MV-4-11 (cell line): Measurements from ENCODE around the gene SH3TC1.
A peak's percentile ranks its signal among the peaks of the same experiment; 100 is the strongest.

ENCODE experiments used
- DNase-seq: peaks from one replicate; lab custom pipeline; 2025; lab: John Stamatoyannopoulos, UW

The SH3TC1 gene

GRCh38 chr4:8263397-8263796 is 64.3 kb downstream of the SH3TC1 start:
- no peak for DNase-seq

GRCh38 chr4:8264106-8264505 is 65.0 kb downstream of the SH3TC1 start:
- DNase-seq: no peak

DNA sequence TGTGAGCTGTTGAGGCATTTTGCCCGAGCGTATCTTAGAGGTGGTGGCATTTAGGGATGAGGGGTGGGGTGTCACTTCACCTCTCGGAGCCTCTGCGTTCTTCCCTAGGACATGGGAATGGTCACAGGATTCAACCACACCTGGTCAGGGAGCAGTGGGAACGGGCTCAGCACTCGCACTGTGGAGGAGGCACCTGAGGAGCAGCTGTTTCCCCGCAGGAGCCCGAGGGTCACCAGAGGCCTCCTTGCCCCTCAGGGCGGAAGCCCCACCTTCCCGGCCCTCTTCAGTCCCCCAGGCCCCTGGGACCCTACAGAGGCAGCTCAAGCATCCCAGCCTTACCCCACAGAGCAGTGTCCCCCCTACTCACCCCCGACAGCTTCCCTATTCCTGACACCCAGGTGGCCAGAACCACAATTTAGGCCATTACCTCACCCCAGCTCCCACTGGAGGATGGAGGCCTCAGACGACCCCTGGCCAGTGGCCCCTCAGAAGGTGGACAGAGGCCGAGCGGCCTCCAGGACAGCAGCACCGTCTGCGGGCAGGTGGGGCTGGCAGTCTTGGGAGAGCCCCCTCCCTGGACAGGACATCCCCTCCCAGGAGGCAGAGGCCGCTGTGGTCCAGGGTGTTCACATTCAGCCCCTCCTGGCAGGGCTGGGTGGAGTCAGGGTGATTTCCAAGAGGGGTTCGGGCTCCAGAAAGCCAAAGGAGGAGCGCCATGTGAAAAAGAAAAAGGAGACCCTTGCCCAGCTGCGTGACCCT is 66.3 kb downstream of the SH3TC1 start:
- DNase-seq: no peak

DNA sequence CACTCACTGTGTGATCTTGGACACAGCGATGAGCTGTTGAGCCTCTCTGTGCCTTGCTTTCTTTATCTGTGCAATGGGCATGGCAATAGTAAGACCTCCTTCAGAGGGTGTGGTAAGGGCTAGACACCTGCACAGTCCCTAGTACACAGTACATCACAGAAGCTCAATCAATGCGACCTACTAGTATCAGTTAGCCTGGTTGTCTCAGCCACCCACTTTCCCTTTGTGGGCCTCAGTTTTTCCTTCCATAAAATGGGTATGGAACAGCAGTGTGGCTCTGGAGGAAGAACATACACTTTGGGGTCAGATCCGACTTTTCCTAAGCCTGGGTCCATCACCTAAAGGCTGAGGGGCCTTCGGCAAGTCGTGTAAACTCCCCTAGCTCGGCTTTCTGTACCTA is 67.0 kb downstream of the SH3TC1 start:
- no peak for DNase-seq

DNA sequence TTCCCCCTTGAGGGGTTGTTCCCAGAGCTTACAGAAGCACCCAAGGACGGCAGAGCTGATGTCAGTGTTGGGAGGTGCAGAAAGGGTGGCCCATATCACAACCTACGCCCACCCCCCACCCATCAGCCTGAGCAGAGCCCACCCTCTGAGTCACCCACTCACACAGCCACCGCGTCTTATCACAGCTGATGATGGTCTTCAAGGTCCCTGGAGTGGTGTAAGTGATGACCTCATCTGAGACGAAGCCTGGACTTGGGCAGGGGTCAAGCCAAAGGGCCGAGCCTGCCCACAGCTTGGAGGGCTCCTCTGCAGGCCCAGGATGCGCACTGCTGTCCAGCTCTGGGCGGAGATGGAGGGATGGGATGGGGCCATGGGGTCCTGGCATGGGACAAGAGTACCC is 67.4 kb downstream of the SH3TC1 start:
- DNase-seq: no peak

DNA sequence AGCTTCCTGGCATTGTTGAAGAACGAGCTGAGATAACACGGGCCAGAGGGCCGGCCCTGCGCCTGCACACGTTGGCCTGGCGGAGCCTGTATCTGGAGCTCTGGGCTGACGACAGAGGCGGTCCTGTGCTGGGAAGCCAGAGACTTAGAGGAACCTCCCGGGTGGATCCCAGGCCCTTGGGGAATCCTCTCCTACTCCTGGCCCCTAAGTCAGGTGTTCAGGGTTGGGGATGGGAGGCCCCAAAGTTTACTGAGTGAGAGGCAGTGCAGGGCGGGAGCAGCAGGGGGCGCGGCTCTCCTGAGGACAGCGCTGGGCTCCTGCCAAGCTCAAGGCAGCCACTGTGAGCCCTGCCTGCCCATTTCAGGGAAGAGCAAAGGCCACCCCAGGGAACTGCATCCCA is 68.0 kb downstream of the SH3TC1 start:
- DNase-seq: peak; percentile 55

DNA sequence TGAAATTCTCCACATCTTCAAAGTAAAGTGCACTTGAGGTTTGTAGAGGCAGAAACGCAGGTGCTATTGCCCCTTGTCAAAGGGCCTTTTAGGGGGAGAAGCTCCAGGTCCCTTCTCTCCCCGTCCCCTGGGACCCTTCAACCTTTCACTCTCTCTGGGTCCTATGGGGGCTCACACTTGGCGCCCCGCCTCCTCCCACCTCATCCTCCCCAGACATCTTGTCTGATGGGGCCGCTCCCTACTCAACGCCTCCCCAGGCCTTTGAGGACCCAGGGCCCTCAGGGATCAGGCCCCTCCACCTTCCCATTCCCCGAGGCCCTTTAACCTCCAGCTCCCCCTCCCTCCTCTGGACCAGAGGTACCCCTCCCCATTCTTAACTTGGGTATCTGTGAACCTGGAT is 69.1 kb downstream of the SH3TC1 start:
- DNase-seq: no peak

GRCh38 chr4:8268901-8269534 is 69.9 kb downstream of the SH3TC1 start:
- no peak for DNase-seq

DNA sequence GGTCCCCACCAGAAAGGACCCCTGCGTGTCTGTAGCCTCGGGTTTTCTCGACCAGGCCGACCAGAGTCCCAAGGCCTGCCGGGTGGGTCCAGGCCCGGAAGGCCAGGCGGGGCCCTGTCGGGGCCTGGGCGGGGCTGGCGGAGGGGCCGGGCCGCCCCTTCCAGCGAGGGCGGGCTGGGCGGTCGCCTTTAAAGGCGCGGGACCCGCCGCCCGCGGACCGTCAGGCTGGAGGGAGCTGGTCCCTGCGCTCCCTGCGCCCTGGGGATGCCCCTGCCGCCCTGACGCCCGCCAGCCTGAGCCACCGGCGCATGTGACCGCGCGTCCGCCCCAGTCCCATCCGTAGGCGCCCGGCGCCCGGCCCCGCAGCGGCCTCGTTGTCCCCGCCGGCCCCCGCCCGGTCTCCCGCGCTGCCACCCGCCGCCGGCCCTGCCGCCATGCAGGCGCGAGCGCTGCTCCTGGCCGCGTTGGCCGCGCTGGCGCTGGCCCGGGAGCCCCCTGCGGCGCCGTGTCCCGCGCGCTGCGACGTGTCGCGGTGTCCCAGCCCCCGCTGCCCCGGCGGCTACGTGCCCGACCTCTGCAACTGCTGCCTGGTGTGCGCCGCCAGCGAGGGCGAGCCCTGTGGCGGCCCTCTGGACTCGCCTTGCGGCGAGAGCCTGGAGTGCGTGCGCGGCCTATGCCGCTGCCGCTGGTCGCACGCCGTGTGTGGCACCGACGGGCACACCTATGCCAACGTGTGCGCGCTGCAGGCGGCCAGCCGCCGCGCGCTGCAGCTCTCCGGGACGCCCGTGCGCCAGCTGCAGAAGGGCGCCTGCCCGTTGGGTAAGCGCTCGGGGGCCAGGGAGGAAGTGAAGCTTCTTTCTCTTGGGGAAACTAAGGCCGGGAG is 70.7 kb downstream of the SH3TC1 start, which contains the start of gene HTRA3:
TSS of gene HTRA3 (plus strand) at position 220 of the 883 bp plus-strand sequence. CDS start at position 435, 215 bp downstream.
- peak; percentile 19 for DNase-seq

GRCh38 chr4:8270418-8270771 is 71.3 kb downstream of the SH3TC1 start:
- DNase-seq: no peak

DNA sequence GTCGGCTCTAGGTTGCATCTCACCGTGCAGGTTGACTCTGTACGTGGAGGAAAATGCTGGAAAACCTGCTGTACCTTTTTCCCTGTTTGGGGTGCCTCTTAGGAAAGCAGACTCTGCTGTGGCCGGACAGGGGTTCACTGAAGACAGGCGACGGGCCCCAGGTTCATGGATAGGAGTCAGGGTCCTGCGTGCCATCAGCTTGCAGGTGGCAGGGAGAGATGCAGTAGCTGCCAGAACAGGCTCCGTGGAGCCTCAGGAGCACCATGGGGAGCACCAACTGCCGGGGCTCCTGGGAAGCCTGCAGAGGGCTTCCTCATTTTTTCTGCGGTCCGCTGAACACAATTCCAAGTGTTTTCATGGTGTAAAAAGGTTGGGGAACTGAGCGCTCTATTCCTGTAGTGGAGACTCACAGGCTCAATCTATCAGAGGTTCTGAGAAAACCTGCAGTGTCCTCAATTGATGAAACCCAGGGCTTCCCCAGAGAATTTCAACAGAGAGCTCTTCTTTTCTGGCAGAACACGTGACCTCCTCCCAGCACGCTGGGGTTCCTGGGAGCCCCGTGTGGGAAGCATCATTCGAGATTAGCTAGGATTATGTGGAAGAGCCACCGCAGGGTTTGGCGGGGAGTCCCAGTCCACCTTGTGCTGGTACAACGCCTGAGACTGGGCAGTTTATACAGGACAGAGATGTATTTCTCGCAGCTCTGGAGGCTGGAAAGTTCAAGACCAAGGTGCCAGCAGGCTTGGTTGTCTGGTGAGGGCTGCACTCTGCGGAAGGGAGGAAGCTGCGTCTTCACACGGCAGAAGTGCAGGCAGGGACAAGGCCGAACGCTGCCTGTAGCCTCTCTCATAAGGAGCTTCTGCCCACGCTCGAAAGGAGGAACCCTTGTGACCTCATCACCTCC is 72.1 kb downstream of the SH3TC1 start:
- DNase-seq: no peak

DNA sequence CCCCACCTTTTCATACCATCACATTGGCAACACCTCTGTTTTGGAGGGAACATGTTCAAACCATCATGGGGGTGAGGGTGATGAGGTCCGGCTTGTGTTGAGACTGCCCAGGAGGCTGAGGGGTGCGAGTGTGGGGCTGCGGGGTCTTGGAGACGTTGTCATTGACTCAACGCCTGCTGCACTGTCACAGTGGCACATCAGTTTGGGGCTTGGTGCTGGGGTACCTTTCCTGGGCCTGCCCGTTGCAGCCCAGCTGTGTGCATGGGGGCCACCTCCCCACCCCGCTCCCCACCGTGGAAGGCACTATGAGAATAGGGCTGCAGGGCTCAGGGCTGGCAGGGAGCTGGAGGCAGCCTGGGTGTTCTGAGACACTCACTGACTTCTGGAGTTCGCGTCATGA is 72.7 kb downstream of the SH3TC1 start:
- DNase-seq: no peak

DNA sequence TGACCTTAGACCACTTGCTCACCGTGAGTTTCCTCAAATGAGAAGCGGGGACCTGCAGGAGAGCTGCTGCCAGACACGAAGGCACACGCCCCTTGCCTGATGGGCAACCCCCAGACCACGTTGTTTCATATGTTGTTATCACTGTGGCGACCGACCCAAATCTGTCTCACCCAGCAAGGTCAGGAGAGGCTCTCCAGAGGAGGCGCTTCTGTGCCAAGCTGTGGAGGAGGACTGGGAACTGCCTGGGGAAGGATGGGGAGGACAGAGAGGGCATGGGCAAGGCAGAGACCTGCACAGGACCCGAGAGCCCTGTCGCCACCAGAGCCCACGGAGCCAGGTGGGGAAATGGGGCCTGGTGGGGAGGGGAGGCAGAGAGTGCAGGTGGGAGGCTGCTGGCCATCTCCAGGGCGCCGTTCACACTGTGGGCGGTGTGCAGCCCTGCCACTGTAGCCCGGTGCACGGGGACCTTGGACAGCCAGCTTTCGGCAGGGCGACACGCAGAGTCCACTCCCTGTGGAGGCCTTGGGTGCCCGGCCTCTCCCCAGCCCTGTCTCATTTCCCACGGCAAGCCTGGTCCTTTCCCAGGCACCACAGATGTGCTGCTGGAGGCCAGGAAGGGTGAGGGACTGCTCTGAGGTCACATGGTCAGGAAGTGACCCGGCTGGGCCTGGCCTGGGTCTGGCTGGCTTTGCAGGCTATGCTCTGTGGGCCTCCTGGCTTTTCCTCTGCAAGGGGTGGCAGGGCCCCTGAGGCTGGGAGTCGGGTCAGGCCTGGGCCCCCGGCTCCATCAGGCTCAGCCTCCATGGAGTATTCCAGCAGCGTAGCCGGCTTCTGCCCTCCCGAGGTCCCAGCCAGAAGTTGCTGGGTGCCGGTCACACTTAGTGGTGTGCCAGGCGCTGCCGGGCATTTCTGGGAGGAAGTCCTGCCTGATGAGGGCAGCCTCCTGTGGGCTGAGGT is 73.7 kb downstream of the SH3TC1 start:
- no peak for DNase-seq

DNA sequence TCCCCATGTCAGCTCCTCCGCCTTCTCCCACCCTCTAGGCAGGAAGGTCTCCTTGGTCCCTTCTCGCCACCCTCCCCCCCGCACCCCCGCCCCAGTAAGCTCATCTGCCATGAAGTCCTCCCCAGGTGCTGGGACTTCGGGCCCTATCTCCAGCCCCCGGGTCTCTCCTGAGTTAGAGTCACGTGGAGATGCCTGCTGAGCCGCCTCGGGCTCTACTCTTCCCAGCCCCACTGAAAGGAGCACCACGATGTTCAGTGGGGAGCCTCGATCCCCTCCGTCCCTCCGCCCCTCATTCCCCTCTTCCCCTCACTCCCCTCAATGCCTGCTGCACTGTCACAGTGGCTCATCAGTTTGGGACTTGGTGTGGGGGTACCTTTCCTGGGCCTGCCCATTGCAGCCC is 74.4 kb downstream of the SH3TC1 start:
- DNase-seq: no peak

- no peak for DNase-seq
Measured at GRCh38 chr4:8274066-8274652, 75.1 kb downstream of the SH3TC1 start.

DNA sequence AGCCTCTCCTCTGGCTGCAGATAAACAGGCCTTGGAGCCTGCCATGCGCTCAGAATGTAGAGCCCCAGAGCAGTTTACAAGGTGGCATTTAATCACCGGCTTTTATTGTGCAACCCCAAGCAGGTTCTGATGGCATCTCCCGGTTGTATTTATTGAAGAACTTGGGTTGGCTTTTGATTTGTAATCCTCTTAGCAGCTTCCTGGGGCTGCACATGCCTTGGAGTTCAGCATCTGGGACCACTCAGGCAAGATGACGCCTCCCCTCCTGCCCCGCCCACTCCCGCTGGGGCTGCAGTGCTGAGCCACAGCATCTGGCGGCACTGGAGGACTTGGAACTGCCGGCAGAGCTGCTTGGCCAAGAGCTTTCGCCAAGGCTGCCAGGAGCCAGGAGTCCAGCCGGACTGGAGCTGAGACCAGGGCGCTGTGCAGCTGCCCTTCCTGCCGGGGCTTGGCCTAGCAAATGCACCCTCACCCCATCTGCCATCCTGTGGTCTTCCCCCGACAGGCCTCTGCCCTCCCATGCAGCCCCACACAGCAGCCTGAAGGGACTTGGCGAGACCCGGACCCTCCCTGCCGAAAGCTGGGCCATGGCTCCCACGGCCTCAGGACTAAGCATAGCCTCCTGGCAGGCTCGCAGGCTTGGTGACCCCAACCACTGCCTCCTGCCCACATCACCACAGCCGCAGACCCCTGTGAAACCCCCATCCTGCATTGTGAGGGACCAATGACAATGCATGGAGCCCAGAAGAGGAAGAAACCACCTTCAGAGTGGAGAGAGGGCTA is 75.9 kb downstream of the SH3TC1 start:
- peak; percentile 11 for DNase-seq

- DNase-seq: no peak
Measured at GRCh38 chr4:8275548-8275910, 76.4 kb downstream of the SH3TC1 start.

- no peak for DNase-seq
Measured at GRCh38 chr4:8276358-8277240, 77.5 kb downstream of the SH3TC1 start.
